Muscle layer of duodenum (tissue), 2 donors: Measurements from ENCODE around the gene ADCY1.

Source experiments
- H3K27ac ChIP-seq: one replicate; pipeline ENCODE4 v1.7.0; 2013; ENCODE audit warnings: mild to moderate bottlenecking, low read length
- H3K27me3 ChIP-seq: one replicate; pipeline ENCODE4 v1.7.0; 2013; ENCODE audit warnings: low read depth, mild to moderate bottlenecking, control low read depth, low read length
- H3K36me3 ChIP-seq, 2 donors: one replicate each; pipeline ENCODE4 v1.7.0; 2013; ENCODE audit warnings: low read length in 2 of 2, control low read depth in 1 of 2, mild to moderate bottlenecking in 1 of 2; ENCODE audit not compliant: insufficient read depth in 2 of 2, control insufficient read depth in 1 of 2
- H3K4me1 ChIP-seq, 2 donors: one replicate each; pipeline ENCODE4 v1.7.0; 2013; ENCODE audit warnings: low read length in 2 of 2, mild to moderate bottlenecking in 2 of 2, control low read depth in 1 of 2, moderate library complexity in 1 of 2; ENCODE audit not compliant: insufficient read depth in 2 of 2, control insufficient read depth in 1 of 2
- H3K4me3 ChIP-seq, 2 donors: one replicate each; pipeline ENCODE4 v1.7.0; 2013; ENCODE audit warnings: low read length in 2 of 2, low read depth in 1 of 2, mild to moderate bottlenecking in 1 of 2
- H3K9me3 ChIP-seq, 2 donors: one replicate each; pipeline ENCODE4 v1.7.0; 2013; ENCODE audit warnings: low read length in 2 of 2, control low read depth in 1 of 2, mild to moderate bottlenecking in 1 of 2; ENCODE audit not compliant: control insufficient read depth in 1 of 2
- donor health status: healthy.

Gene ADCY1

GRCh38 chr7:45649560-45650346, 75.6 kb downstream of the ADCY1 start:
- Histone ChIP-seq H3K4me3 (no peak overlapping the region), H3K4me1 (no peaks in the 10 kb centered on the region), H3K36me3 (no peaks in the 10 kb centered on the region), H3K27me3 (no peaks in the 10 kb centered on the region), H3K9me3 (no peaks in the 10 kb centered on the region), H3K27ac (no peak overlapping the region)

- H3K36me3 ChIP-seq, result no peaks in the 10 kb centered on the region
- H3K27me3 ChIP-seq, result no peaks in the 10 kb centered on the region
Measured at GRCh38 chr7:45650404-45651394, 76.5 kb downstream of the ADCY1 start.

GRCh38 chr7:45651540-45651939, 77.4 kb downstream of the ADCY1 start:
- Histone ChIP-seq H3K27ac (no peak overlapping the region), H3K4me3 (no peak overlapping the region), H3K27me3 (no peaks in the 10 kb centered on the region), H3K4me1 (no peaks in the 10 kb centered on the region), H3K36me3 (no peaks in the 10 kb centered on the region), H3K9me3 (no peaks in the 10 kb centered on the region)

More at GRCh38 chr7:45650404-45651394, 76.5 kb downstream of the ADCY1 start:
- Histone ChIP-seq H3K4me1 (no peaks in the 10 kb centered on the region), H3K9me3 (no peaks in the 10 kb centered on the region), H3K27ac (no peak overlapping the region), H3K4me3 (no peak overlapping the region)

- no peaks in the 10 kb centered on the region for H3K27me3 ChIP-seq
- no peaks in the 10 kb centered on the region for H3K4me1 ChIP-seq
- H3K4me3 ChIP-seq, result no peak overlapping the region
- no peaks in the 10 kb centered on the region for H3K9me3 ChIP-seq
- H3K27ac ChIP-seq, result no peak overlapping the region
- no peaks in the 10 kb centered on the region for H3K36me3 ChIP-seq
Measured at GRCh38 chr7:45652630-45653029, 78.5 kb downstream of the ADCY1 start.

- H3K4me3 ChIP-seq, result no peak overlapping the region
- H3K27ac ChIP-seq, result no peak overlapping the region
- no peaks in the 10 kb centered on the region for H3K4me1 ChIP-seq
- H3K36me3 ChIP-seq, result no peaks in the 10 kb centered on the region
- no peaks in the 10 kb centered on the region for H3K27me3 ChIP-seq
- no peaks in the 10 kb centered on the region for H3K9me3 ChIP-seq
Measured at GRCh38 chr7:45653209-45653907, 79.2 kb downstream of the ADCY1 start.

GRCh38 chr7:45654341-45654740, 80.2 kb downstream of the ADCY1 start:
- Histone ChIP-seq H3K4me3 (no peak overlapping the region), H3K27ac (no peak overlapping the region), H3K27me3 (no peaks in the 10 kb centered on the region), H3K4me1 (no peaks in the 10 kb centered on the region), H3K9me3 (no peaks in the 10 kb centered on the region), H3K36me3 (no peaks in the 10 kb centered on the region)

- Histone ChIP-seq H3K27me3 (no peaks in the 10 kb centered on the region), H3K4me3 (no peak overlapping the region), H3K4me1 (no peaks in the 10 kb centered on the region), H3K9me3 (no peaks in the 10 kb centered on the region), H3K27ac (no peak overlapping the region), H3K36me3 (no peaks in the 10 kb centered on the region)
Measured at GRCh38 chr7:45655539-45655938, 81.4 kb downstream of the ADCY1 start.

GRCh38 chr7:45656431-45656830, 82.3 kb downstream of the ADCY1 start:
- Histone ChIP-seq H3K36me3 (no peaks in the 10 kb centered on the region), H3K27ac (no peak overlapping the region), H3K27me3 (no peaks in the 10 kb centered on the region), H3K4me1 (no peaks in the 10 kb centered on the region), H3K9me3 (no peaks in the 10 kb centered on the region), H3K4me3 (no peak overlapping the region)

GRCh38 chr7:45657136-45657889, 83.1 kb downstream of the ADCY1 start:
- H3K27me3 ChIP-seq, result no peaks in the 10 kb centered on the region
- no peaks in the 10 kb centered on the region for H3K4me1 ChIP-seq
- H3K27ac ChIP-seq, result no peak overlapping the region
- H3K9me3 ChIP-seq, result no peaks in the 10 kb centered on the region
- no peaks in the 10 kb centered on the region for H3K36me3 ChIP-seq
- no peak overlapping the region for H3K4me3 ChIP-seq

GRCh38 chr7:45657890-45658715, 83.9 kb downstream of the ADCY1 start:
- H3K9me3 ChIP-seq, result no peaks in the 10 kb centered on the region
- no peak overlapping the region for H3K4me3 ChIP-seq
- H3K36me3 ChIP-seq, result no peaks in the 10 kb centered on the region
- H3K27me3 ChIP-seq, result no peaks in the 10 kb centered on the region
- no peaks in the 10 kb centered on the region for H3K4me1 ChIP-seq
- H3K27ac ChIP-seq, result no peak overlapping the region
